GM08714 (cell line): ENCODE data around the gene CACNG4.

ENCODE experiments used
- H3K4me3 ChIP-seq: fragments of 200-500 bp; sonication (Bioruptor generic); 2 replicates; pipeline ENCODE4 v1.5.1; 2014; ENCODE audit warnings: mild to moderate bottlenecking, low read length, inconsistent platforms
- ZNF274 ChIP-seq: IDR thresholded peaks from 2 replicates; pipeline ENCODE4 v1.6.1; 2012; ENCODE audit warnings: mild to moderate bottlenecking, low read depth, low read length

Gene CACNG4

DNA sequence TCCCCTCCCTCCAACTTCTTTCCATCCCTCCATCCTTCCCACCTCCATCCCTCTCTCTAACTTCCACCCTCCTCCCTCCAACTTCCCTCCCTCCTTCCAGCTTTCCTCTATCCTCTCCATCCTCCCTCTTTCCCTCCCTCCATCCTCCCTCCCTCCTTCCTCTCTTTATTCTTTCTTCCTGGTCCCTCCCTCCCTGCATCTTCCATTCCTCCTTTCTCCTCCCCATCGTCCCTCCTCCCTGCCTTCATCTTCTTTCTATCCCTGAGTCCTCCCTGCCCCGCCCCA, 11.8 kb downstream of the CACNG4 start:
- no peak overlapping the region for H3K4me3 ChIP-seq
- no peak for TF ChIP-seq ZNF274

DNA sequence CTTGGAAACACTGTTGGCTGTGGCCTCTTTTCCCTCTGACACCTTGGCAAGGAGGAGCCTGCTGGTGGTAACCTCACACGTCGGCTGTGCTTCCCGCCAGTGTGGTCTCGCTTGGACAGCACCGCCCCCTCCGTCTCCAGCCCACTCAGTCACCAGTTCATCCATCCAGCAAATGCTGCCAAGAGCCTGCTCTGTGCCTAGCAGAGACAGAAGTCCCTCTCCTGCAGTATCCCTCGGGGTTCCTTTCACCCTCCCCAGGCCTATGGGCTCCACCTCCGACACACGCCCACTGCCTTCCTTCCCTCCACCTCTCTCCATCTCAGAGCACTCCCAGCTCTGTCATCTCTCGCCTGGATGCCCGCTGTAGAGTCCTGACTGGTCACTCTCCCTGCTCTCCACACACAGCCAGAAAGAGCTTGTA, 12.3 kb downstream of the CACNG4 start:
- no peak overlapping the region for H3K4me3 ChIP-seq
- no peak for TF ChIP-seq ZNF274

DNA sequence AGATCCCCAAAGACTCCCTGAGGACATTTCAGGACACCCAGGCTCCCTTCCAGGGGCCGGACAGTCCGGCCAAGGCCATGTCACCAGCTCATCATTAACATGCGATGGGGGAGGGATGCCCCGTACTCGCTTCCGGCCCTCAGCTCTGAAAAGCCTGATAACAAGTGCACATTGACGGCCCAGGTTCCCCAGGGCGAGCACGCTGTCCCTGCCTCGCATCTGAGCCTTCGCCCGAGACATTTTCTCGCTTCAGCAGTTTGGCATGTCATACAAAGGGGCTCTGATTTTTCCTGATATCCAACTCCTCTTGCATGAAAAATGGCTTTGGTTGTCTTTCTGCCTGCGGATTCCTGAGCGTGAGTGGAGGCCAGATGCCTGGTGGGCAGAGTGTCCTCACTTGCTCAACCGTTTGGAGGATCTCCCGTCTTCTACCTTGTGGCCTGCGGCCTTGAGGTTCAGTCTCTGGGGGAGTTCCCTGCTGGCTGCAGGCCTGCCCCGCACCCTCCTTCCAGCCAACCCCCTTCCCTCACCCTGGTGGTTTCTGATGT, 14.1 kb downstream of the CACNG4 start:
- TF ChIP-seq ZNF274, result no peak
- H3K4me3 ChIP-seq, result no peak overlapping the region

DNA sequence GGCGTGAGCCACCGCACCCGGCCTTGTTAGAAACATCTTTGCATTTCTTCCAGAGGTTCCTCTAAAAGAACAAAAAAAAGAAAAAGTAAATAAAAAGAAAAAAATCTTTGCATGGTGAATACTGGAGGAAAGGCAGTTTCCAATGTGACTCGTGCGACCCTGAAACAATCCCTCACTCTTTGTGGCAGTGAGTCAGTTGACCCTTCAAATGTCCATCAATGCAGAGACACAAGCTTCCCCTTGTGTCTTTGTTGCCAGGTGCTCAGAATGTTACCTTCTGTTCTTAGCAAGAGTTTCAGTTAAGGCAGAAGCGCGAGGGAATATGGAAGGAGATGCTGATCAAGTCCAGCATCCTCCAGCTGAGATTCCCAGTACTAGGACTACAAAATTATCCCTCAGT, 16.4 kb downstream of the CACNG4 start:
- no peak overlapping the region for H3K4me3 ChIP-seq
- TF ChIP-seq ZNF274, result no peak

DNA sequence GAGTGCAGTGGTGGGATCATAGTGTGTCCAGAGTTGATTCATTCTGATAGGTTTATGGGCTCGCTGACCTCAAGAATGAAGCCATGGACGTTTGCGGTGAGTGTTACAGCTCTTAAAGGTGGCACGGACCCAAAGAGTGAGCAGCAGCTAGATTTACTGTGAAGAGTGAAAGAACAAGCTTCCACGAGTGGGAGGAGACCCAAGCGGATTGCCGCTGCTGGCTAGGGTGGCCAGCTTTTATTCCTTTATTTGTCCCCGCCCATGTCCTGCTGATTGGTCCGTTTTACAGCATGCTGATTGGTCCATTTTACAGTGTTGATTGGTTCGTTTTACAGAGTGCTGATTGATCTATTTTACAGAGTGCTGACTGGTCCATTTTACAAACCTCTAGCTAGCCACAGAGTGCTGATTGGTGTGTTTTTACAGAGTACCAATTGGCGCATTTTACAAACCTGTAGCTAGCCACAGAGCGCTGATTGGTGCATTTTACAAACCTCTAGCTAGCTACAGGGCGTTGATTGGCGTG, 17.5 kb downstream of the CACNG4 start:
- TF ChIP-seq ZNF274, result no peak
- H3K4me3 ChIP-seq, result no peak overlapping the region

DNA sequence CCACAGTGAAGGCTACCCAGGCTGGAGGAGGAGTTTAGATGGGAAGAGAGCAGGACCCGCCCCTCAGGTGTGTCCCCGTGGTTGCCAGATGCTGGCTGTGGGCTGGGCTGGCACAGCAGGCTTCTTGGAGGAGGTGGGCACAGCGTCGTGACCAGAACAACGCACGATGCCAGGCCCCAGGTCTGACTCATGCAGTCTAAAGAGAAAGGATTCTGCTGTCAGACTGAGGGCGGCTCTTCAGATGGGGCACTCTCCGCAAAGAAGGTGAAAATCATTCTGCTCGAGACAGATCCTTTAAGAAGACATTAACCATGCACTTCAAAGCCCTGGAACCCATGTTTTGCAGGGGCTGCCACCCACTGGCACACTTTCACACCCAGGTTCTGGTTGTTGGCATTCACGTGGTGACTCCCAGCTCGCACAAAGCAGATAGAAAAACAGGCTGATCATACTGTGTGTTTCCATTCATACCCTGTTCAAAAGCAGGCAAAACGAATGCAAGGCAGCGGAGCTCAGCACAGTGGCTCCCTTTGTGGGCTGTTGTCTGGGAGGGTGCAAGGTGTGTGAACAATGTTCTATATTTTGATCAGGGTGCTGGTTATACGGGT, 19.0 kb downstream of the CACNG4 start:
- H3K4me3 ChIP-seq, result no peak overlapping the region
- TF ChIP-seq ZNF274, result no peak

DNA sequence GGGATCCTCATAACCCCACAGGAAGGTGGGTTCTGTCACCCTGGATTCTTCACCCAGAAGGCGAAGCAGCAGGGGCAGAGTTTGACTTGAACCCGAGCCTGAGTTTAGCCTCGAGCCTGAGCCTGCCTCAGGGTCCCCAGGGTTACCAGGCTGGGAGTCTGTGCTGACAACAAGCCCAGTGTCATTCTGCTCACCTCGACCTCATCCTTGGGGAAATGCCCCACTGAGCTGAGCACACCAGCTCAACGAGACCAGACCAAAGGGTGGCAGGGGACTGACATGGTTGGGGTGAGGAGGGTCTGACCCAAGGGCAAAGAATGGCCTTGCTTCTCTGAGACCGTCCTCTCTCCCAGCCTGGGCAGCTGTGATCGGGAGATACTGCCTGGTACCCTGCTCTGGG, 20.2 kb downstream of the CACNG4 start:
- TF ChIP-seq ZNF274, result no peak
- no peak overlapping the region for H3K4me3 ChIP-seq

DNA sequence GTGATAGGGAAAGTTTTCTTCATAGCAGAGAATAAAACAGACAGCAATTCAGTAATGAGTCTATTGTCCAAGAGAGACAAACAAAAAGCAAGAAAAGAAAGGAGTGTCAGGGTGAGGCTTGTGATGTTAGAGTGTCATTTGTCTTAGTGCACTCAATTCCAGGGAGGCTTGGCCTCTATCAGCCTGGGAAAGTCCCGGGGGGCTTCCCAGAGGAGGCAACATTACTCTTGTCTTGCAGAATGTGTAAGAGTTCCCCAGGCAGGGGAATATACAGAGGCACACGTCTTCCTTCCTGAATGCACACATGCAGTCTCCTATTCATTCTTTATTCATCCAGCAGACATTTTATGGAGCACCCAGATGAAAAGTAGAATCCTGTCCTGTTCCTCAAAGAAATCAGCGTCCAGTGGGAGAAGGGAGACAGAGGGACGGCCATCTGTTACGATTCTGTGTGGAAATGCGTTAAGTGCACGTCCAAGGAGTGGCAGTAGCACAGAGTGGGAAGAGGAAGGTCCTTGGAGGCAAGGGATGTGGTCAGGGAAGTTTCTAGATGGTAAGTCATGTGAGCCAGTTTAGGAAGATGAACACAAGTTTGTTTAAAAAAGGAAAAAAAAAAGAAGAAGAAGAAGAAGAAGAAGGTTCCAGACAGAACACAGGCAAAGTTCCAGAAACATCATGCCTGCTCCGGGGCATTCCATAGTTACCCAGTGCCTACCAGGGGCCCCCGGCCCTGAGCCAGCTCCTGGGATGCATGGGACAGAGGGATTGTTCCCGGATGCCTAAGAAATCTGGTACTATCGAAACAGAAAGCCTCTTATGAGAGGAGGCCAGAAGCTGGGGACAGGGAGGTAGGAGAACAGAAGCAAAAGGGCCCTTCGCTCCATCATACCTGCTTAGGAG, 21.1 kb downstream of the CACNG4 start:
- no peak overlapping the region for H3K4me3 ChIP-seq
- no peak for TF ChIP-seq ZNF274

DNA sequence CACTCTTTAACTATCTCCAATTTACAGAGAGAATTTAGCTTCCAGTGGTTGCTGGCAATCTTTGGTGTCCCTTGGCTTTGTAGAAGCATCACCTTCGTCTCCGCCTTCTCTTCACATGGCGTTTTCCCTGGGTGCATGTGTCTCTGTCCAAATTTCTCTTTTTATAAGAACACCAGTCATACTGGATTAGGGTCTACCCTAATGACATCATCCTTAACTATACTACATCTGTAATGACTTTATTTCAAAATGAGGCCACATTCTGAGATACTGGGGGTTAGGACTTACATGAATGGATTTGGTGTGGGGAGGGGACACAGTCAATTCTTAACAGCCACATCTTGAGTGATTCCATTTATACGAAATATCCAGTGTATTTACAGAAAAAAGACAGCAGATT, 22.2 kb downstream of the CACNG4 start:
- no peak overlapping the region for H3K4me3 ChIP-seq
- TF ChIP-seq ZNF274, result no peak

DNA sequence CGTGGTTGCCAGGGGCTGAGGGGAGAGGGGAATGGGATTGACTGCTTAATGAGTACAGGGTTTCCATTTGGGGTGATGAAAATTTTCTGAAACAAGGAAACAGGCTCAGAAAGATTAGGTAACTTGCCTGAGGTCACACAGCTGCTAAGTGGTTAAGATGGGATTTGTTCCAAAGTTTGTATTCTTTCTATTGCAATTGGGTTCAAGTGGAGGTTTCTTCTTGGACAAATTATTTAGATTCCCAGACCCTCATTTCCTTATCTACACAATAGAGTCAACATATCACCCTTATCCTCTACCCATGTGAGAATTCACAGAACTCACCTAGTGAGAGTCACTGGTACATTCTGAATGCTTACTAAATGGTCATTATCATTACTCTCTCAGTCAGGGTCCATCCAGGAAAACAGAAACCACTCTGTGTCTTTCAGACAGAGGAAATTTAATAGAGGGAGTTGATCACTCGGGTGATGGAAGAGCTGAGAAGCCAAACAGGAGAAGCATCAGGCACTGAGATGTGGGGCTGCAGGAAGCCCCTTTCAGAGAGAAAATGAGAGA, 22.6 kb downstream of the CACNG4 start:
- no peak overlapping the region for H3K4me3 ChIP-seq
- no peak for TF ChIP-seq ZNF274

DNA sequence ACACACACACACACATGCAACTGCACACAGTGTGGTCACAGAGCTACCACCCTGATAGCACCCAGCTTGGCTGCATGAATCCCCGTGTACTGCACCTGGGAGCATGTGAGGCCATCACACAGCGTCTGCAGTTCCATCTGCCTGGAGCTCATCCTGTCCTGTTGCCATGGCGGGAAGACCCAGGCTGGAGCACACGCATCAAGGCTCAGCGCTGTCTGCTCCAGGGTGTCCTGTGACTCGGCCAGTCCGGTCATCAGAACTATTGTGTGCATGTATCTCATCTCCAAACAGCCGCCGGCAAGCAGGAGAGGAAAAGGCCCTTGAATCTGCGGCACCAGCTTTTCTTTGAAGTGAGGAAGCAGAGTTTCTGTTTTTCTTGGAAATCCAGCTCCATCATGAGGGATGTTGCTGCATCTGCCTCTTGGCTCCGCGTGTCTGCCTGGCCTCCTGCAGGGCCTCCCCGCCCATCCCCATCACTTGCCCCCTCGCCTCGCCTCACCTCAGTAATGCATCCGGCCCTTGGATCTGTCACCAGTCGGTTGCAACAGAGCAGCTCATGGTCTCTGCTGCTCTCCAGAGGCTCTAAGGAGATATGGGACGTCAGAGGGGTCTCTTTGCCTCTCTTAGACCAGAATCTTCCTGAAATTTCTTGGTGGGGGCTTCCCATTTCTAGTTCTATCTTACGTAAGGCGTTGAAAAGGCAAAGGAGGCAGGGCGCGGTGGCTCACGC, 23.7 kb downstream of the CACNG4 start:
- TF ChIP-seq ZNF274, result no peak
- no peak overlapping the region for H3K4me3 ChIP-seq

DNA sequence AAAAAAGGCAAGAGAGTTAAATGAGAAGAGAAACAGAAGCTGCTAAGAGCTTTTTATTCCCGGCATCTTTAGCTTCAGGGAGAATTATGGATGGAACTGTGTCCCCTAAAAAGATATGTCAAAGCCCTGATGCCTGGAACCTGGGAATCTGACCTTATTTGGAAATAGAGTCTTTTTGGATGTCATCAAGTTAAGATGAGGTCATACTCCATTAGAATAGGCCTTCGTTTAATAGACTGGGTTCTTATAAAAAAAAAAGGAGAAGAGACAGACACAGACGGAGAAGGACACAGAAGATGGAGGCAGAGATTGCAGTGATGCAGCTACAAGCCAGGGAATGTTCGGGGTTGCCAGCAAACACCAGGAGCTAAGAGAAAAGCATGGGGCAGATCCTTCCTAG, 24.6 kb downstream of the CACNG4 start:
- no peak for TF ChIP-seq ZNF274
- no peak overlapping the region for H3K4me3 ChIP-seq

DNA sequence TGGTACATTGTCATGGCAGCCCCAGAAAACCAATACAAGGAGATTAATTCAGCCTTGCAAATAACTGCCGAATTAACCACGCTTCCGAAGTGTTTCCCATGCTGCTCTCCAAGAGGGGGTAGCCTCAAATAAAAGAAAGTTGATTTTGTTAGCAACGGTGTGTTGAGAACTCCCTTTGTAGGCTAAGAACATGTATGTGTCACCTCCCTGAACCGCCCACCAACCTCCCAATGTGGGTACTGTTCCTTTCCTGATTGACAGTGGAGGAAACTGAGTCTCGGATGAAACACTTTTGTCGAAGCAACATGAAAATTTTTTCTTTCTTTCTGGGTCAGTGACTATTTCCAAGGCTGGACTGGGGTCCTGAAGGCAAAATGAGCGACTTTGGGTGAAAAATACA, 25.1 kb downstream of the CACNG4 start:
- TF ChIP-seq ZNF274, result no peak
- no peak overlapping the region for H3K4me3 ChIP-seq

DNA sequence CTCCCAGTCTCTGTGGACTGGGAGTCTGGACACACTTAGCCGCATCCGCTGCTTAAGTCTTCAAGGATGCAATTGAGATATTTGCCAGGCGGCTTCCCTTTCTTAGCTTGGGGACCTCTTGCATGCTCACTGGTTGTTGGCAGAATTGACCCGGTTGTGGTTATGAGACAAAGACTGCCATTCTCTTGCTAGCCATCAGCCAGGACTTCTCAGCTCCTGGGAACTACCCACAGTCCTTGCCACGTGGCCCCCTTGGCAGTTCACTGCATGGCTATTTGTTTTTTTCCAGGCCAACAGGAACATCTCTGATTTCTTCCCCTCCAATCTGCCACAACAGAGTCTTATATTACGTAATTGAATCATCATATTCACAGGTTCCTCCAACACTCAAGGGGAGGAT, 25.5 kb downstream of the CACNG4 start:
- TF ChIP-seq ZNF274, result no peak
- H3K4me3 ChIP-seq, result no peak overlapping the region
